HL-60 (cell line): ENCODE results near the gene IFITM1.
"Not testable (repeated sequence)": the region's sequence is repeated elsewhere in the genome, so short reads cannot be mapped to it uniquely, and the experiment has no call there.

Source experiments
- DNase-seq, 2 experiments: peaks; one replicate each; pipeline ENCODE4 v3.0.0-alpha.2; 2010 to 2020; ENCODE audit warnings: low read depth in 1 of 2, low spot score in 1 of 2
- H3K27ac ChIP-seq: fragments of 250-450 bp; sonication (Bioruptor Pico); replicated peaks from 2 replicates; pipeline ENCODE4 v1.5.1; 2020; ENCODE audit warnings: mild to moderate bottlenecking, moderate library complexity
- H3K27me3 ChIP-seq: fragments of 250-450 bp; sonication (Bioruptor Pico); 2 replicates; pipeline ENCODE4 v1.5.1; 2021; ENCODE audit warnings: mild to moderate bottlenecking, moderate library complexity; ENCODE audit not compliant: insufficient read depth, poor library complexity, severe bottlenecking
- H3K4me3 ChIP-seq: replicated peaks from 2 replicates; pipeline ENCODE4 v1.5.1; 2011; ENCODE audit warnings: mild to moderate bottlenecking, control low read depth, low read length; ENCODE audit not compliant: insufficient read depth
- CTCF ChIP-seq: IDR thresholded peaks from one replicate; pipeline ENCODE4 v1.5.1; 2011; ENCODE audit warnings: low read length, control low read depth, inconsistent platforms; ENCODE audit not compliant: insufficient read depth
- GABPA ChIP-seq: IDR thresholded peaks from 2 replicates; pipeline ENCODE4 v1.6.1; 2012; ENCODE audit warnings: low read depth
- POLR2AphosphoS5 ChIP-seq: IDR thresholded peaks from 2 replicates; pipeline ENCODE4 v1.6.1; 2012; ENCODE audit warnings: low read depth
- REST ChIP-seq: IDR thresholded peaks from 2 replicates; pipeline ENCODE4 v1.6.1; 2012; ENCODE audit warnings: low read depth; ENCODE audit not compliant: insufficient replicate concordance
- SPI1 ChIP-seq: IDR thresholded peaks from 2 replicates; pipeline ENCODE4 v1.6.1; 2012; ENCODE audit warnings: low read depth, mild to moderate bottlenecking, borderline replicate concordance

The IFITM1 gene

GRCh38 chr11:315516-315994 lies 1.7 kb downstream of the IFITM1 start:
- DNase-seq = no peak
- TF ChIP-seq GABPA = no peak
- TF ChIP-seq CTCF = no peak
- TF ChIP-seq POLR2AphosphoS5 = no peak
- no peak for TF ChIP-seq SPI1
- TF ChIP-seq REST = no peak
- peaks cover 12% of the 10 kb centered on the region for H3K27me3 ChIP-seq
- no peak overlapping the region for H3K27ac ChIP-seq
- no peak overlapping the region for H3K4me3 ChIP-seq

GRCh38 chr11:316031-316701 lies 2.3 kb downstream of the IFITM1 start:
- Histone ChIP-seq H3K27me3 (peaks cover 12% of the 10 kb centered on the region), H3K4me3 (no peak overlapping the region), H3K27ac (no peak overlapping the region)
- TF ChIP-seq REST = no peak
- no peak for DNase-seq

GRCh38 chr11:316891-317301 lies 3.1 kb downstream of the IFITM1 start:
- no peak for DNase-seq
- Histone ChIP-seq H3K4me3 (no peak overlapping the region), H3K27me3 (peaks cover 12% of the 10 kb centered on the region), H3K27ac (no peak overlapping the region)
- TF ChIP-seq POLR2AphosphoS5 = no peak
- TF ChIP-seq SPI1 = no peak
- no peak for TF ChIP-seq REST
- no peak for TF ChIP-seq CTCF
- no peak for TF ChIP-seq GABPA

- not testable (repeated sequence) for H3K27ac ChIP-seq, DNase-seq, H3K4me3 ChIP-seq
- H3K27me3 ChIP-seq = peaks cover 12% of the 10 kb centered on the region
These were observed 4.0 kb downstream of the IFITM1 start for GRCh38 chr11:317668-318404.

GRCh38 chr11:318405-319120 lies 4.7 kb downstream of the IFITM1 start:
- DNase-seq, H3K27ac ChIP-seq: not testable (repeated sequence)

GRCh38 chr11:319121-319887 lies 5.5 kb downstream of the IFITM1 start:
- H3K4me3 ChIP-seq, DNase-seq, H3K27ac ChIP-seq: not testable (repeated sequence)
- H3K27me3 ChIP-seq = peaks cover 12% of the 10 kb centered on the region

More at GRCh38 chr11:318405-319120, 4.7 kb downstream of the IFITM1 start:
- peaks cover 12% of the 10 kb centered on the region for H3K27me3 ChIP-seq
- H3K4me3 ChIP-seq = not testable (repeated sequence)
